Skeletal muscle tissue (tissue), 4 donors: ENCODE results near the gene STARD5. TPM values are rescaled to one million over a fixed set of nuclear protein-coding genes. Genes with fewer than 3 reads are reported as not detected.

ENCODE experiments used
- H3K27ac ChIP-seq: one replicate; pipeline ENCODE4 v1.7.0; 2013; ENCODE audit warnings: mild to moderate bottlenecking, low read depth, low read length, inconsistent platforms
- H3K27me3 ChIP-seq, 3 donors: one replicate each; pipeline ENCODE4 v1.7.0; 2013; ENCODE audit warnings: low read length in 3 of 3; ENCODE audit not compliant: control insufficient read depth in 3 of 3, insufficient read depth in 3 of 3
- H3K36me3 ChIP-seq, 3 donors: one replicate each; pipeline ENCODE4 v1.7.0; 2013; ENCODE audit warnings: low read length in 3 of 3; ENCODE audit not compliant: control insufficient read depth in 3 of 3, insufficient read depth in 3 of 3
- H3K4me1 ChIP-seq, 3 donors: one replicate each; pipeline ENCODE4 v1.7.0; 2013; ENCODE audit warnings: low read length in 3 of 3, mild to moderate bottlenecking in 3 of 3; ENCODE audit not compliant: control insufficient read depth in 3 of 3, insufficient read depth in 3 of 3
- H3K4me3 ChIP-seq, 3 donors: one replicate each; pipeline ENCODE4 v1.7.0; 2013; ENCODE audit warnings: low read length in 3 of 3
- H3K9ac ChIP-seq, 3 donors: one replicate each; pipeline ENCODE4 v1.7.0; 2013; ENCODE audit warnings: low read length in 3 of 3, mild to moderate bottlenecking in 3 of 3, moderate library complexity in 2 of 3, low read depth in 1 of 3
- H3K9me3 ChIP-seq, 3 donors: one replicate each; pipeline ENCODE4 v1.7.0; 2013; ENCODE audit warnings: low read length in 3 of 3; ENCODE audit not compliant: control insufficient read depth in 3 of 3
- total RNA-seq: library from RNA; depleted of rRNA; stranded (reverse); fragments of >200 nt; gene quantifications from one replicate; pipeline ENCODE4 v1.2.3, GENCODE V29; 2014
- donor health status: Osteomylitis.

Gene STARD5
- total RNA-seq, 1 donor from 2014 or later, result 2.1 TPM

DNA sequence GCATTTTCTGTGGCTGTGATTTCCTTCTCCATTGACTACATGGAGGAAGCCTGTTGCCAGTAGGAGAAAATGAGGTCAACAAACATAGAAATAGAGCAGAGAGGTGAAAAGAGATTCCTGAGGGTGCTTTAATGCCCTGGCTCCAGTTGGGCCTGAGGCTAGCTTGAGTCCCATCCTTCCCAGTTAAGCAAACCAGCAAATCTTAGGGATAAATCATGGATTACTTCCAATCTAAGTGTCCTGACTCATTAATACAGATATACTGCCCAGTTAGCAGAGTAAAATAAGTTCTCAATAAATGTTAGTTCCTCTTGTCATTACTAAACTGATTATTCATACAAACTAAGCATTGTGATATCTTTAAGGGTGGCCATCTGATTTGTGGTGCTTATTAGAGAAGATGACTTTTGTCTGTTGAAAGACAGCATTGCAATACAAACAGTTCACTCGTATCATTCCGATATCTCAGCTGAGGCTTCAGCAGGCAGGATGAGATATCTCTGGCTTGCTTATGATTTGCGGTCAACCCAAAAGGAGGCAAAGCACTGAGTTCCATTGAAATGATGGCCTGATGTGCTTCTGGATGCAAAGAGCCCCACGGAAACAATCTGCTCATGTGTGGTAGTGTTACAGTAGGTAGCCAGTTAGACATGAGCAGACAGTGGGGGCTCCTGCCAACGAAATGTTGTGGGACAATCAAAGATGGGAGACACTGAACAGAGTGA is 6.6 kb upstream of the STARD5 start:
- H3K36me3 ChIP-seq, result no peaks in the 10 kb centered on the region
- H3K4me1 ChIP-seq, result no peaks in the 10 kb centered on the region
- H3K9ac ChIP-seq, result no peak overlapping the region
- H3K9me3 ChIP-seq, result no peaks in the 10 kb centered on the region
- no peak overlapping the region for H3K4me3 ChIP-seq
- H3K27me3 ChIP-seq, result no peaks in the 10 kb centered on the region
- no peak overlapping the region for H3K27ac ChIP-seq

DNA sequence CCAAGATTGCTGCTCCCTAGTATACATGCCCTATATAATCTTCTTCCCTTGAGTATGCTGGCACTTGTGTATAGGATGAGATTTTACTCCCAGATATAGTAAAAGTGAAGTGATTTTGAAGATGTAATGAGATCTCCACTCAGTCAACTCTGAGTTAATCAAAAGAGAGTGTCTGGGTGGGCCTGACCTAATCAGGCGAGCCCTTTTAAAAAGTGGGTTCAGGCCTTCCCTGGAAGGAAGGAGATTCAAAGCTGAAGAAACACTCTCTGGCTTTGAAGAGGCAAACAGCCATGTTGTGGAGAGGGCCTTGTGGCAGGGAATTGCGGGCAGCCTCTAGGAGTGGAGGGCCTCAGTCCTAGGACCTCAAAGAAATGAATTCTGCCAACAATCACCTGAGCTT is 5.5 kb upstream of the STARD5 start:
- Histone ChIP-seq H3K9me3 (no peaks in the 10 kb centered on the region), H3K4me1 (peaks cover 0 to 3% (median 2%) of the 10 kb centered on the region in 3 donors)

DNA sequence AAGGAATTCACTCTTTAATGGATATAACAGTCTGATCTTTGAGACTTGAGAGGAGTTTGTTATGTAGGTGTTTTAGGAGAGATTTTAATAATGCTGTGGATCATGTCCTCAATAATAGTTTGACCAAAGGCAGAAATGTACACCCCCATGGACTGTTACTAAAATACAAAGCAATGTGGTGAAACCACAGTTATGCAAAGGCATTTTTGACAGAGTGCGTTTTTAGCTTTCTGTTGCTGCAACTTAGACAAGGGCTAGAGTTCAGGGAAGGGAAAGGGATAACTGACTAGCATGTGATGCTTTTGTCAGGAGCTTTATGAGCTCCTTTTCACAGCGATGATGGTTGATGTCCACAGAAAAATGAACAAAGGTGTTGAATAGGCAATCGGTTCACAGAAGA is 3.6 kb upstream of the STARD5 start:
- peaks cover 0 to 14% (median 9%) of the 10 kb centered on the region in 3 donors for H3K4me1 ChIP-seq
- H3K9me3 ChIP-seq, result no peaks in the 10 kb centered on the region
- no peaks in the 10 kb centered on the region for H3K36me3 ChIP-seq
- H3K27ac ChIP-seq, result no peak overlapping the region
- H3K9ac ChIP-seq, result no peak overlapping the region
- H3K4me3 ChIP-seq, result no peak overlapping the region
- H3K27me3 ChIP-seq, result no peaks in the 10 kb centered on the region

More for the DNA sequence above, 5.5 kb upstream of the STARD5 start:
- Histone ChIP-seq H3K36me3 (no peaks in the 10 kb centered on the region), H3K27ac (no peak overlapping the region), H3K27me3 (no peaks in the 10 kb centered on the region), H3K4me3 (no peak overlapping the region), H3K9ac (no peak overlapping the region)

DNA sequence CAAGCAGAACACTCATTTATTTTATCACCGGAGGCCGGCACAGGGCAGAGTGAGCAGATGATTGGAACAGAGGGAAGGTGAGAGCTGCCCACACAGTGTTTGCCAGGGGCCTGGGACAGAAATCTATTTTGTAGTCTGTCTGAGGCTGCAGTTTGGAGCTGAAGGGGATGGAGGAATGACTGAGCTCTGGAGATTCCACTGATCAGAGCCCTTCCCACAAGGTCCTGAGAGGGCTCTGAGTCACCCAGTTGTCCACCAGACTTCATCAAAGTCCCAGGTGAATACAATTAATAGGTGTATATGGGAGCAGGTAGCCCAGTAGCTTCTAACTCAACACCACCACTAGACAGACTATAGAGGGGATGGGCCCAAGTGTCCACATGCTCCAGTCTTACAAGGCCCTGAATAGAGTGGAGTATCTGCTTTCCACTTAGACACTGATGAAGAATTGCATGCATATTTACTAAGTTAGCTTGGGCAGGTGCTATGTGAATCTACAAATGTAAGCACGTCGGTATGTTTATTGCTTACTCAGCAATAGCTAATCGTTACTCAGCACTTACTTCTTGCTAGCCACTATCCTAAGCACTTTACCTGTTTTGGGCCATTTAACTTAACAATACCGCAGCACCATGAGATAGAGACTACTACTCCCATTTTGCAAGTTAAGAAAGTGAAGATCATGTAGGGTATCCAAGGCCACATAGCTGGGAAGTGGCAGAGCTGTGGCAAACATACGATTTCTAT is 2.7 kb upstream of the STARD5 start:
- Histone ChIP-seq H3K9me3 (no peaks in the 10 kb centered on the region), H3K27ac (no peak overlapping the region), H3K36me3 (no peaks in the 10 kb centered on the region), H3K9ac (no peak overlapping the region), H3K27me3 (no peaks in the 10 kb centered on the region), H3K4me1 (peaks cover 0 to 14% (median 9%) of the 10 kb centered on the region in 3 donors), H3K4me3 (no peak overlapping the region)

DNA sequence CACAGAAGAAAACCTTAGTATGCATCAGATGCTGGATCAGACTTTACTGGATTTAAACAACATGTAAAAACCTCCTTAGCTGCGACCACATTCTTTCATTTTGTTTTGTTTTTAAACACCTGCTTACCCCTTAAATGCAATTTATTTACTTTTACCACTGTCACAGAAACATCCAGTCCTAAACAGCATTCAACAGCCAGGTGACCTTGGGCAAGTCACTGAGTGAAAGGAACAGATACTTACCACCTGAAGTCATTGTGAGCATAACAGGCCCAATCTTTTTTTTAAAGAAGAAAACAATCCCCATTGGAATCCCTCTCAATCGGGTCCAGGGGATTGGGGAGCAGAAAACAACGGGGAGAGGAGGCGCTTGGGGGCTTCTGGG is 390 bp downstream of the STARD5 start:
- peaks cover 0 to 6% (median 4%) of the 10 kb centered on the region in 3 donors for H3K36me3 ChIP-seq
- H3K4me1 ChIP-seq, result peaks cover 0 to 14% (median 9%) of the 10 kb centered on the region in 3 donors
- H3K27ac ChIP-seq, result no peak overlapping the region
- peak overlapping the region; percentile 73 to 85 (median 83) for H3K9ac ChIP-seq
- no peaks in the 10 kb centered on the region for H3K9me3 ChIP-seq
- peak overlapping the region; percentile 84 to 85 (median 84) for H3K4me3 ChIP-seq
- H3K27me3 ChIP-seq, result no peaks in the 10 kb centered on the region

DNA sequence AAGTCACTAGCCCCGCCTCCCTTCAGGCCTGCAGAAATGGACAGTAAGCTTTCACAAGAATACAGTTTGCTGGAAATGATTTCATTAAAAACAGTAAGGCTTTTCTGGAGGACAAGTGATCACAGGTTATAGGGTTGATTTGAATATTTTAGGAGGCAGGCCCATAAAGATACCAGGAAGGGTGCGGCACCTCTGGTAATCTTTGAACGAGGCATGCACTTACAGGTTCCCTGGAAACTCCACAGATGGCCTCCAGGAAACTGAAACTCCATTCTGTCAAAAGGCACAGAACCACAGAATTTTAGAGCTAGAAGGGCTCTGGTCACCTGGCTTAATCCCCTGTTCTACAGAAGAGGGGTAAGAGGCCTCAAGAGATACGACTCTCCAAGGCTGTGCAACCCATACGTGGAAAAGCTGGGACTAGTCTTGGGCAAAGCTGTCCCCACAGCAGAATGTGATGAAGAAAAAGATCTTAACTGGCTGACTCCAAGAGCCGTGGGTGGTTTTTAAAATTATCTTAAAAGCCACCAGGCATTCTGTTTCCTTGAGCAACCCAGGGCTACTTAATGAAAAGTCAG is 1.2 kb downstream of the STARD5 start:
- H3K27me3 ChIP-seq, result no peaks in the 10 kb centered on the region
- no peak overlapping the region for H3K27ac ChIP-seq
- peaks cover 2 to 13% (median 5%) of the 10 kb centered on the region in 3 donors for H3K36me3 ChIP-seq
- no peak overlapping the region for H3K9ac ChIP-seq
- peaks cover 0 to 14% (median 9%) of the 10 kb centered on the region in 3 donors for H3K4me1 ChIP-seq
- no peak overlapping the region for H3K4me3 ChIP-seq
- H3K9me3 ChIP-seq, result no peaks in the 10 kb centered on the region

DNA sequence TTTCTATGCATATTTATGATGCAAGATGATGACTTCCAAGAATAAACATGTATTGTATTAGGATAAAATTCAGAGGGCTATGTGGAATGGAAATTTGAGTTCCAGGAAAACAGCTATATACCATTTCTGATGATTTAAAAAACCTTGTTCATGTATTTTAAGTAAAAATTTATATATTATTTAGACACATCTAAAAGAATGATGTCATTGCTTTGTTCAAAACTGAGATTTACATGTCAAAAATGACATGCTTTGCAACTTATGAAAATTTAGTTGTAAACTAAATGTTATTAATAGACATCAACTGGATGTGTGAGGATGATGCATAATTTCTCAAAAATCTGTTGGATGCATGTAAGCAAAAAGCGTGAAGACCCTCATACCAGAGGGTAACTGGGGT is 2.3 kb downstream of the STARD5 start:
- Histone ChIP-seq H3K27ac (no peak overlapping the region), H3K4me3 (no peak overlapping the region), H3K9me3 (no peaks in the 10 kb centered on the region)

DNA sequence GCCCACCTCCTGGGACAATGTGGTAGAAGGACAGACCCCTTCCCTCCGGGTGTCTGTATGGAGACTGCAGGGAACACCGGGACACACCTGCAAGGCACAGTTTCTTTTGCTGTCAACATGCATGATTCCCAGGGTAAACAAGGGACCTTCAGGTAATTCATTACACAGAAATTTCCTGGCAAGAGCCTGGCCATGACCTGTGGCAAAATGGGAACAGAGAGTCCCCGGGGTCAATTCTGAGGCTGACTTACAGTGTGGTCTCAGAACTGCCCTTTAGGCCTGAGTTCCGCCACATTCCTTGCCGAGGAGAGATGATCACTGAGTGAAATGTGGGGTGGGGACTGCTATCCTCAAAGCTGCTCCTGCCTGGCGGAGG is 6.3 kb downstream of the STARD5 start:
- Histone ChIP-seq H3K9ac (no peak overlapping the region), H3K27ac (no peak overlapping the region), H3K4me3 (no peak overlapping the region), H3K36me3 (peaks cover 5 to 23% (median 9%) of the 10 kb centered on the region in 3 donors), H3K27me3 (no peaks in the 10 kb centered on the region), H3K9me3 (no peaks in the 10 kb centered on the region), H3K4me1 (peaks cover 0 to 9% (median 8%) of the 10 kb centered on the region in 3 donors)

More for the DNA sequence above, 2.3 kb downstream of the STARD5 start:
- Histone ChIP-seq H3K9ac (no peak overlapping the region), H3K4me1 (peaks cover 0 to 14% (median 9%) of the 10 kb centered on the region in 3 donors), H3K36me3 (peaks cover 4 to 19% (median 5%) of the 10 kb centered on the region in 3 donors), H3K27me3 (no peaks in the 10 kb centered on the region)

DNA sequence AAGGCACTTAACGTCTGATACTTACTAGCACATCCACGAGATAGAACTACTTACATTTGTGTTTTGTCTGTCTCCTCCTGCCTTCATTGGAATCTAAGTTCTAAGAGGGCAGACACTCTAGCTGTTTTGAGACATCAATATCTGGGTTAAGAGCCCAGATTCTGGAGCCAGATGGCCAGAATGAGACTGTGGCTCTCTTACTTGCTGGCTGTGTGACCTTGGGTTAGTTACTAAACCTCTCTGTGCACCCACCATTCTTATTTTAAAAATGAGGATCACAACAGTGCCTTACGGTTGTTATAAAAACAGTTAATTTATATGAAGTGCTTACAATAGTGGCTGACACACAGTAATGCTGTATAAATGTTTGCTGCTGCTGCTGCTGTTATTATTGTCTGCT is 7.7 kb downstream of the STARD5 start:
- Histone ChIP-seq H3K9me3 (no peaks in the 10 kb centered on the region), H3K27ac (no peak overlapping the region), H3K4me3 (no peak overlapping the region), H3K27me3 (no peaks in the 10 kb centered on the region), H3K36me3 (peaks cover 5 to 27% (median 9%) of the 10 kb centered on the region in 3 donors), H3K9ac (no peak overlapping the region), H3K4me1 (peaks cover 7 to 19% (median 12%) of the 10 kb centered on the region in 3 donors)
